ENCODE results near the gene STC2. TPM values are rescaled to one million over a fixed set of nuclear protein-coding genes. Genes with fewer than 3 reads are reported as not detected.

Gene STC2, protein sequence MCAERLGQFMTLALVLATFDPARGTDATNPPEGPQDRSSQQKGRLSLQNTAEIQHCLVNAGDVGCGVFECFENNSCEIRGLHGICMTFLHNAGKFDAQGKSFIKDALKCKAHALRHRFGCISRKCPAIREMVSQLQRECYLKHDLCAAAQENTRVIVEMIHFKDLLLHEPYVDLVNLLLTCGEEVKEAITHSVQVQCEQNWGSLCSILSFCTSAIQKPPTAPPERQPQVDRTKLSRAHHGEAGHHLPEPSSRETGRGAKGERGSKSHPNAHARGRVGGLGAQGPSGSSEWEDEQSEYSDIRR
- 61.9 and 66.6 TPM in 2 replicates for total RNA-seq

DNA sequence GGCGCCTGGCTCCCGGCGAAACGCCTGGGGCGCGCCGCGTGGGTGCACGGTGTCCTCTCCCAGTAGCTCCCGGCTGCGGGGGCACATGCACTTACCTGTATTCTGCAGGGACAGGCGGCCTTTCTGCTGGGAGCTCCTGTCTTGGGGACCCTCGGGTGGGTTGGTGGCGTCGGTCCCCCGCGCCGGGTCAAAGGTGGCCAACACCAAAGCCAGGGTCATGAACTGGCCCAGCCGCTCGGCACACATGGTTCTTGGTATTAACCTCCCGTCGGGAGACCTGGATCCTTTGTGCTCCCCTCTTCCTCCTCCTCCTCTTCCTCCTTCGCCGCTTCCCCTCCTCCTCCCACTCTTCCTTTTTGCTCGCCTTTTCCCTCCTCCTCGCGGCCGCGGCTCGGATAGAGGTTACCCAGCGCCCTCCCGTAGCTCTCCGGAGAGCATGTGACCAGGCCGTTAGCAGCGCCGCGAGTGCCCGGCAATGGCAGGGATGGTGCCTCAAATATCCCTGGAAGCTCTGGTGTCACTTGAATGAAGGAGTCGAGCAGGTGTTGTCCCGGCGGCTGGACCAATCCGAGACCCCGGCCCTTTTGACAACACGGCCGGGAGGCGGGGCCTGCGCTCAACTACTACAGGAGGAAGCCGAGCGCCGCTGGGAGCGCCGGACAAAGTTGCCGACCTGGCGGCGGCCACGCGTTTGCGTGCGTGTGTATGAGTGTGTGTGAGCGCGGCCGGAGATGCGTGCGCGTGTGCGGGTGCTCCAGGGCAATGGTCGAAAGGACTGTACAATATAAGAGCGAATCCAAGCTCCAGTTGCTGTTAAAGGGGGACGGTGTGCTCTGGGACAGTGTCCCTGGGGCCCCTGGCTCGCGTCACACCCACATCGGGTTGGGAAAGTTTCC, at the start of gene STC2:
STC2 (minus strand) TSS at position 467 of the 896 bp plus-strand sequence; CDS start at position 246, 221 bp downstream.

Other genes starting within 250 kb of the STC2 start
- 27.0 and 27.7 TPM in 2 replicates for gene BNIP1, start 183.9 kb downstream of the STC2 start, total RNA-seq
- 0.15 and 0.65 TPM in 2 replicates for gene NKX2-5, start 93.2 kb downstream of the STC2 start, total RNA-seq

Data from epithelial cell of umbilical artery (primary cell).